GM19240 (cell line): ENCODE measurements around the gene TTL.
"Not testable (repeated sequence)": the region's sequence is repeated elsewhere in the genome, so short reads cannot be mapped to it uniquely, and the experiment has no call there.

Source experiments
- DNase-seq: peaks from one replicate; pipeline ENCODE4 v3.0.0; 2011; ENCODE audit warnings: low spot score; ENCODE audit not compliant: insufficient read length

Gene TTL

DNA sequence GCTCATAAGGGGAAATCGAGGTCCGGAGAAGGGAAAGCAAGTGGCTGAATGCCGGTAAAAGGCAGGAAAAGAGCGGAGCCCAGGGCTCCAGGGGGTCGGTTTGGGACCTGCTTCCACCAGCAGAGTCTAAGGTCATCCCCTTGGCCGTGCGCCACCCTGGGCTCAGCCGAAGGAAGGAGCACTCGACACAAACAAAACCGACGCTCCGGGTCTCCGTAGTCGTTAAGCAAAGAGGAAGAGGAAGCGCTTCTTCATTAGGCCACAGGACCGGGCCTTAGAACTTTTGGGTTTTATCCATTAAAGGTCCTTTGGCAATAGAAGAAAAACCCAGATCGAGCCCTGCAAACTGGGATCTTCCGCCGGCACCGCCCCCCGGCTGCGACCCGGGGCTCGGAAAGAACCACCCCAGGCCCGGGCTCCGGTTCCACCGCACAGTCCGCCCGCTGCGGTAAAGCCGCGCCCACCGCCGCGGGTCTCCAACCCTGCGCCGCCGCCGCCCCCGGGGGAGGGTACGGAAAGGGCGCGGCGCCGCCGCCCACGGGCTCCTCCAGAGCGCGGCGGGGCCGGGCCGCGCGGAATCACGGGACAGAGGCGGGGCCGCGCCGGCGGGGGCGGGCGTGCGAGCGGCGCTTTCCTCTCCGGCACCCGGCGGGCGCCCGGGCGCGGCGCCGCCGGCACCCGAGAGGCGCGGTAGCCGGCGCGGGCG lies at the start of gene TTL:
Gene TTL, plus strand, starts transcription at position 629 of the 706 bp plus-strand sequence. CDS start 189 bp downstream, outside the sequence.
- DNase-seq: peak; percentile 67

- DNase-seq: not testable (repeated sequence)
Measured at GRCh38 chr2:112432390-112432734, 49.6 kb upstream of the TTL start.

DNA sequence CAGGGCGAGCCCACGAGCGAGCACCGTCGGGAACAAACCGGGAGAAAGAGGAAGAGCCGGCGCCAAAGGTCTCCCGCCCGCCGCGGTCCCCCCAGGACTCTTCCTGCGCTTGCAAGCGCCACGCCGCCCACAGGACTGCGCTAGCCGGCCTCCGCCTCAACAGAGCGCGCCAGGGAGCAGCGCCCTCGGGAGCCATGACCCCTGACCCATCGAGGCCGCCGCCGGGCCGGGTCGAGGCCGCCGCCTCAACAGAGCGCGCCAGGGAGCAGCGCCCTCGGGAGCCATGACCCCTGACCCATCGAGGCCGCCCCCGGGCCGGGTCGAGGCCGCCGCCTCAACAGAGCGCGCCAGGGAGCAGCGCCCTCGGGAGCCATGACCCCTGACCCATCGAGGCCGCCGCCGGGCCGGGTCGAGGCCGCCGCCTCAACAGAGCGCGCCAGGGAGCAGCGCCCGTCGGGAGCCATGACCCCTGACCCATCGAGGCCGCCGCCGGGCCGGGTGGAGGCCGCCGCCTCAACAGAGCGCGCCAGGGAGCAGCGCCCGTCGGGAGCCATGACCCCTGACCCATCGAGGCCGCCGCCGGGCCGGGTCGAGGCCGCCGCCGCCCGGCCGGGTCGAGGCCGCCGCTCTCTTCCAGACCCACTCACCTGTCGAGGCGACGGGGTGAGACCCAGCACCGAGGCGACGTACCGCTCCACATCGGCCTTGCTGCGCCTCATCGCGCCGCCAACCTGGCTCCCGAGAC lies 49.0 kb upstream of the TTL start:
- DNase-seq: not testable (repeated sequence)

DNA sequence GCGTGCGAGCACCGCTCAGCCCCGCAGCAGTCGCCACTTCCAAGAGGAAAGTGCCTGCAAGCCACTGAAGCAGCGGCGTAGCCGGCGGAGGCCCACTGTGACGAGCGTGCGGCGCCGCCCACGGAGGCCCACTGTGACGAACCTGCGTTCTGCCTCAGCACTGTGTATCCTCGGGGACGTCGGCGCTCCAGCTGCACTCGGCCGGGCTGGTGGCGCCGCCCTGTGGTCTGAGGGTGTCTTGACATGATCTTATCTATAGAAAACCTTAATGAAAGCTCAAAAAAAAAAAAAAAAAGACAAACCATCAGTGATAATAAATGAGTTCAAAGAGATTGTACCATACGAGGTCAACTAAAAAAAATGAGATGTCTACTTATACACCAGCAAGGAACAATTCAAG lies 48.5 kb upstream of the TTL start, which contains the start of gene RGPD8:
Gene RGPD8, minus strand, starts transcription at position 166 of the 400 bp plus-strand sequence. CDS start 192 bp downstream, outside the sequence.
- not testable (repeated sequence) for DNase-seq

GRCh38 chr2:112433932-112434730 lies 47.8 kb upstream of the TTL start:
- DNase-seq: no peak

GRCh38 chr2:112434890-112435715 lies 46.9 kb upstream of the TTL start:
- not testable (repeated sequence) for DNase-seq

GRCh38 chr2:112435716-112436431 lies 46.1 kb upstream of the TTL start:
- not testable (repeated sequence) for DNase-seq

DNA sequence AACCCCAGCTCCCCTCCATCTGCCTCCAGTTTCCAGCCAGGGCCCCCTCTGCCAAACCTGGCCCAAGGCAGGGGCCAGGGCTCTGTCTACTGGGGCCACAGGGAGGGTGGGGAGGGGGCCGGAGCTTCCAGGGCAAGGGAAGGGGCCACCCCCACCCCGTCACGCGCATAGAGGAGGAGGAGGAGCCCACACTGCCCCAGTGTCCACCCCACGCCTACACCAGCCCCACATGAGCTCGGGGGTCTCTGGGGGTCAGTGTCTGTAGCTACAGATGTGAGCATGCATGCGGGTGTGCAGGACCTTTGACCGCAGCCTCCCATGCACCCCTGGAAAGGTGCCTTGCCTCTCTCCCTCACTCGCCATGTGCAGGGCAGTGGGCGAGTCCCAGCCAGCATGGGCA lies 45.0 kb upstream of the TTL start:
- not testable (repeated sequence) for DNase-seq

DNA sequence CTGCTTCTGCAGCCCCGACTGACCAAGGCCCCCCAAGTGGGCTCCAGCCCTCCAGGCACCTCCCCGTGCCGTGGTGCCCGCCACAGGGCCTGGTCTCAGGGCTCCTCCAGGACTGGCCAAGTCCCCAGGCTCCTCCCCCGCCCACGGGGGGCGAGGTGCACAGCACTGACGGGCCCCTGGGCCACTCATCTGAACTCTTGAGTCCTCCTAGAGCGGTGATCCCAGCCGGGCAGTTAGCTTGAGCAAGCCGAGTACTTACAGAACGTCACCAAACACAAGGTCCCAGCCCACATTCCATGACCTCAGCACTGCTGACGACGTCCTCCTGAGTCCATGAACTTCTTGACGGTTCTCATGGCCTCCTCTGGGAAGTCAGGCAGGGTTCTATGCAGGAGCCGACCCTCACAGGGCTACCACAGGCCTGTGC lies 44.5 kb upstream of the TTL start:
- DNase-seq: not testable (repeated sequence)

- not testable (repeated sequence) for DNase-seq
Measured at GRCh38 chr2:112438603-112439261, 43.2 kb upstream of the TTL start.

DNA sequence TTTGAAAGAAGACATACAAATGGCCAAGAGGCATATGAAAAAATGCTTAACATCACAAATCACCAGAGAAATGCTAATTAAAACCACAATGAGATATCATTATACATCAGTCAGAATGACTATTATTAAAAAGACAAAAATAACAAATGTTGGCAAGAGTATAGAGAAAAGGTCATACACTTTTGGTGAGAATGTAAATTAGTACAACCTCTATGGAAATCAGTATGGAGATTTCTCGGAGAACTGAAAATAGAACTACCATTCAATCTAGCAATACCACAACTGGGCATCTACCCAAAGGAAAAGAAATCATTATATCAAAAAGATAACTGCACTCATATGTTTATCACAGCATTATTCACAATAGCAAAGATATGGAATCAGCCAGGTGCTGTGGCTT lies 37.7 kb upstream of the TTL start:
- DNase-seq: not testable (repeated sequence)

- DNase-seq: no peak
Measured at GRCh38 chr2:112449854-112450253, 32.1 kb upstream of the TTL start.

DNA sequence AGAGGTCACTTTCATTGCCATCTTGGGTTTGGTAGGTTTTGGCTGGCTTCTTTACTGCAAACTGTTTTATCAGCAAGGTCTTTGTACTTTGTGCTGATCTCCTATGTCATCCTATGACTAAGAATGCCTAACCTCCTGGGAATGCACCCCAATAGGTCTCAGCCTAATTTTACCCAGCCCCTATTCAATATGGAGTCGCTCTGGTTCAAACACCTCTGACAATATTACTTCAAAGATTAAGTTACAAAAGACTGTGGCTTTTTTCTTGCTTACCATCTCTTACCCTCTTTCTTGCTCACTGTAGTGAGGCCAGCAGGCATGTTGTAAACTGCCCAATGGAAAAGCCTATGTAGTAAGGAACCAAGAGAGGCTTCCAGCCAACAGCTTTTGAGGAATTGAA lies 30.6 kb upstream of the TTL start:
- DNase-seq: no peak

- no peak for DNase-seq
Measured at GRCh38 chr2:112454586-112454985, 27.4 kb upstream of the TTL start.

- DNase-seq: no peak
Measured at GRCh38 chr2:112459372-112459771, 22.6 kb upstream of the TTL start.

DNA sequence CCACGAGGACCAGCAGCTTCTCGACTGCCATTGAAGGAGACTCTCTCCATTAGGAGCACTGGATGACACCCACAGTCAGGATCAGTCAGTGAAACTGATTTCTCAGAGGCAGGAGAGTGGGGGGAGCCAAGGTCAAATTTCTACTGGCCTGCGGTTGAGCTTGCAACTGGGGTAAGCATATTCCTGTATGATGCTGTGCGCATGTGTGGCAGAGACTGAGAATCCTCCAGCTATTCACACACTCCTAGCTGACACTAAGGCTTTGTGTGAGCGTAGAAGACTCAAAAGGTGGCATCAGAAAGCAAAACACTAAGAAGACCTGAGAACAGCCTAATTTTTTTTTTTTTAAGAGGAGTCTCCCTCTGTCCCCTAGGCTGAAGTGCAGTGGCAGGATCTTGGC lies 19.8 kb upstream of the TTL start:
- no peak for DNase-seq

DNA sequence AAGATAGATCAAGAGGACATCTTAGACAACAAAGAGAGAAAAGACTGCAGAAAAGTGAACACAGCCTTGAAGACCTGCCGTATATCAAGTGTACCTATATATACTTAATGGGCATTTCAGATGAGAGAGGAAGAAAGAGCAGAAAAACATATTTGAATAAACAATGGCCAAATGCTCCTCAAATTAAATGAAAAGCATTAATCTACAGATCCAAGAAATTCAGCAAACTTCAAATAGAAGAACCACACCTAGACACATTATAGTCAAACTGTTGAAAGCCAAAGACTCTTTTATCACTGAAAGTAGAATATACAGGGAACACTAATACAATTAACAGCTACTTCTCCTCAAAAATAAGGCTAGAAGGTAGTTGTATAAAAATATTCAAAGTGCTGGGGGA lies 18.7 kb upstream of the TTL start:
- DNase-seq: no peak

GRCh38 chr2:112465382-112465781 lies 16.6 kb upstream of the TTL start:
- no peak for DNase-seq

GRCh38 chr2:112472547-112473263 lies 9.3 kb upstream of the TTL start:
- no peak for DNase-seq
